Muscle of back (tissue), 11 donors: ENCODE results near the gene NYNRIN. TPM values are rescaled to one million over a fixed set of nuclear protein-coding genes. Genes with fewer than 3 reads are reported as not detected.
"Not testable (repeated sequence)": the region's sequence is repeated elsewhere in the genome, so short reads cannot be mapped to it uniquely, and the experiment has no call there.

ENCODE experiments used
- DNase-seq, 3 donors: peaks; one replicate each; pipeline versions ENCODE4 v3.0.0 to v3.0.0-alpha.2; 2013
- polyA plus RNA-seq, 10 donors: library from polyadenylated mRNA; unstranded; fragments of 120-200 nt; gene quantifications; one replicate each; pipeline ENCODE4 v1.2.1, GENCODE V29; 2013; ENCODE audit not compliant: insufficient read length in 10 of 10

The NYNRIN gene
- polyA plus RNA-seq, 10 donors = 23.9 to 40.6 (median 29.1) TPM

- DNase-seq = no peak
Observed at GRCh38 chr14:24441485-24441884, 42.7 kb downstream of the NYNRIN start.

DNA sequence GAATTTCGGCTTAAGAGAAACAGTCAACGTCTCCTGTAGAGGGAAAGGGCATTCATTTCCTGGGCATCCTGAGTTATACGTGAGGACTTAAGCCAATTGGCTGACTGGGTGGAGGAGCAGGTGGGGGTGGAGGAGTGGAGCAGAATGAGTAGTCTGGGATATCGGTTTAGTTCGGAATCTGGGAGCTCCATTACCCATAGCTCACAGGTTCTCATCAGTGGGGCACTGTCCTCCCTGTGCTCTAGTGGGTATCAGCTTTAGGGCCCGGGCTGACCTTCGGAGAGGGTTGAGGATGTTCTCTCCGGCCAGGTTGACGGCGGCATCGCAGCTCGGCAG lies 43.1 kb downstream of the NYNRIN start:
- no peak for DNase-seq

DNA sequence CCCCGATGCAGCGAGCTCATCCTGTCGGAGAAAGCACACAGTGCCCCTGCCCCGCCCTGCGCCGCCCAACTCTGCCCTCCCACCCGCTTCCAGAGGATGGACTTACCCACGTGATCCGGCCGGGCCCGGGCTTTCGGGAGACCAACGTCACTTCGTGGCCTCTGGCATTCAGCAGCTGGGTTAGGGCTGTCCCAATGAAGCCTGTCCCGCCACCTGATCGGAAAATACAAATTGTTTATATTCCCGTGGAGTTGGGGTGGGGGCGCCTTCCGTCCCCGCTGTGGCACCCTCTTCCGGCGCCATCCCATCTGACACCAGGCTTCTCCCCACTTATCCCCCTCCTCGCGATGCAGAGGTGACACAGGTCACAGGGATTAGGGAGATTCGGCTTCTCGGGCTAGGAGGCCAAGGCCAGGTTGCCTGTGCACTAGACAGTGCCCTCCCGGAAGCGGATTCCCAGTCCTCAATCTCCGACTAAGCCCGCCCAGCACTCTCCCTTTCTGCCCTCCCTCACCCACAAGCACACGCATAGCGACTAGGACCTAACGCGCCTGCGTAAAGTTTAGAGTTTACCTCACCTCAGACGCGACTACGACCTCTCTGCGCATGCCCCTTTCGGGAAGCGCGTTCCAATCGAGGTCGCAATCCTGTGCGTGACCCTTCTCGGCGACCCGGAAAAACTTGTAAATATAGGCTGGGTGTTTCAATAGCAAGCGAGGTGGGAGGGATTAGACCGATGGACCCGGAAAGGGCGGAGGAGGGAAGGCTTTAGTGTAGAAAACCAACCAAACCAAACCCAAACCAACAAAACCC lies 43.6 kb downstream of the NYNRIN start, which contains the start of gene SDR39U1:
Gene SDR39U1 (minus strand): TSS at position 537 of the 813 bp plus-strand sequence. CDS start 7 bp downstream, at position 530.
- peak; percentile 99 to 100 (median 100) for DNase-seq

DNA sequence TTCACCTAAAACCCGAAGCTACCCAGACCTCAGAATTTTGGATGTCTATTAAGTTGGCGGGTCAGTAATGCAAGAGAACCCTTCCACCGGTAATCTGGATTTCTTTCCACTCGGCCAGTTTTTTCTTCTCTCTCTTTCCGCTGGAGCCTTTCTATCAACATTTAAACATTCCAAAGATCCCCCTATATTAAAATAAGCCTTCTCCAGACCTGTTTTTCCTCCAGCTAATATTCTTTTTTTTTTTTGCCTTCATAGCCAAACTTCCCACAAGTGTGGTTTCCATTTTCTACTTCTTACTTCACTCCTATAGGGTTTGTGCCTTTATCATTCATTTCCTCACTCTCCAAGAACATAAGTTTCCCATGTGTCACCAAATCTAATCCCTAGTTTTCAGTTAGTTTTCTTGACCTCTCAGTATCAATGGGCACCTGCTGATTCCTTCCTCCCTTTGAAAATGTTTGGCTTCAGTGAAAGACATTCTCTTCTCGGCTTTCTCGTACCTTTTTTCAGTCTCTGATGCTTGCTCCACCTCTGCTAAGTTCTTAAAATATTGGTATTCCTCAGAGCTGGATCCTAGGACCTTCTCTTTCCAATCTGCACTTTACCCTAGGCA lies 44.4 kb downstream of the NYNRIN start:
- no peak for DNase-seq

DNA sequence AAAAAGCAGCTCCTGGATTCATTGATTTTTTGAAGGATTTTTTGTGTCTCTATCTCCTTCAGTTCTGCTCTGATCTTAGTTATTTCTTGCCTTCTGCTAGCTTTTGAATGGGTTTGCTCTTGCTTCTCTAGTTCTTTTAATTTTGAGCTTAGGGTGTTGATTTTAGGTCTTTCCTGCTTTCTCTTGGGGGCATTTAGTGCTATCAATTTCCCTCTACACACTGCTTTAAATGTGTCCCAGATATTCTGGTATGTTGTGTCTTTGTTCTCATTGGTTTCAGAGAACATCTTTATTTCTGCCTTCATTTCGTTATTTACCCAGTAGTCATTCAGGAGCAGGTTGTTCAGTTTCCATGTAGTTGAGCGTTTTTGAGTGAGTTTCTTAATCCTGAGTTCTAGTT lies 52.0 kb downstream of the NYNRIN start:
- DNase-seq = not testable (repeated sequence)

DNA sequence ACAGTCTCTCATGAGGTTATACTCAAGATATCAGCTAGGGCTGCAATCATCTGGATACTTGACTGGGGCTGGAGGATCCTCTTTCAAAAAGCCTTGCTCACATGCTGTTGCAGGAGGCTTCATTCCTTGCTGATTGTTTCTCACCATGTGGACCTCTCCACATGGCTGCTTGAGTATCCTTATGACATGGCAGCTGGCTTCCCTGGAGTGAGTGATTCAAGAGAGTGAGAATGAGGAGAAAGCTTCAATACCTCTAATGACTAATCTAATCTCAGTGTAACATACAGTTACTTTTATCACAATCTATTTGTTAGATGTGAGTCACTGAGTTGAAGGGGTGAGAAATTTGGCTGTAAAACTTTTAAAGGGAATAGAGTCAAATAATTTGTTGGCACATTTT lies 58.2 kb downstream of the NYNRIN start:
- no peak for DNase-seq

- DNase-seq = peak in 1 of 3 donors; percentile 21
Observed at GRCh38 chr14:24458736-24459135, 59.9 kb downstream of the NYNRIN start.

- DNase-seq = no peak
Observed at GRCh38 chr14:24459331-24459730, 60.5 kb downstream of the NYNRIN start.

GRCh38 chr14:24461336-24461735 lies 62.5 kb downstream of the NYNRIN start:
- DNase-seq = no peak

DNA sequence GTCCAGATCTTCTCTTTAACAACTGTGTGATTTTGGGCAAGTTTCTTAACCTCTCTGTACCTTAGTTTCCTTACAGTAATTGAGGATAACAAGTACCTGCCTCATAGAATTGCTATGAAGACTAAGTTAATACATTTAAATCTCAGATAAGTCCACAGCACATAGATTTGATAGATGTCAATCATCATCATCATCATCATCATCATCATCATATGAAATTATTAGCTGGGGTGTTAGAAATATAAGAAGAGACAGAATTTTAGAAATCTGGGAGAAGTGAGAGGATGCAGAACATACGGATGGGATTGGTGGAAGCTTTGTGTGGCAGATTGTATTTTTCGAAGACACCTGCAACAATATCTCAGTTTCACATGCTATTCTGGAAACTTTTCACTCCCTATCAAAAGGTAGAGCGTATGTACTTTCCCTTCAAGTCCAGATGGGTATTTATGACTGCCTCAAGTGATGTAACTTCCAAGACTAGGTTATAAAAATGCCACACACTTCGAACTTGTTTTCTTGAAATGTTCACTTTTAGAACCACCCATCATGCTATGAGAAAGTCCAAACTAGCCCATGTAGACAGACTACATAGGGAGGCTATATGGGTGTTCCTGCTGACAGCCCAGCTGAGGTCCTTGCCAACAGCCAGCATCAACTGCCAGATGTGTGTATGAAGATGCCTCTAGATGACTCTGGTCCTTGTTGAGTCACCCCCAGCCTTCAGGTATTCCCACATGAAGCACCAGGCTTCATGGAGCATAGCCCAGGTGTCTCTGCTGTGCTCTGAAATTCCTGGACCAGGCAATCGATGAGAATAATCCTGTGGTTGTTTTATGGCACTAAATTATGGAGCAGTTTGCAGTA lies 64.4 kb downstream of the NYNRIN start:
- DNase-seq = no peak

- DNase-seq = no peak
Observed at GRCh38 chr14:24463884-24464785, 65.3 kb downstream of the NYNRIN start.

DNA sequence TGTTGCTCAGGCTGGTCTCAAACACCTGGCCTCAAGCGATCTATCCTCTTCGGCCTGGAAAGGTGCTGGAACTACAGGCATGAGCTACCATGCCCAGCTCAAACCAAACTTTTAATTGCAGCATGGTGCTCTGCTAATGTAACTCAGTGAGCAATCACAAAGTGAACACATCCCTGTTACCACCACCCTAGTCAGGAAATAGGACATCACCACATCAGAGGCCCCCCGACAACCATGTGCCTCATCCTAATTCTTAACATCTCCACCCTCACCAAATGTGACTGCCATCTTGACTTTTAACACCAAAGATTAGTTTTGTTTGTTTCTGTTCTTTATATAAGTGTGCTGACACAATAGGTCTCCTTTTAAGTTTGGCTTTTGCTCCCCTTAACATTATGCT lies 66.6 kb downstream of the NYNRIN start:
- no peak for DNase-seq

DNA sequence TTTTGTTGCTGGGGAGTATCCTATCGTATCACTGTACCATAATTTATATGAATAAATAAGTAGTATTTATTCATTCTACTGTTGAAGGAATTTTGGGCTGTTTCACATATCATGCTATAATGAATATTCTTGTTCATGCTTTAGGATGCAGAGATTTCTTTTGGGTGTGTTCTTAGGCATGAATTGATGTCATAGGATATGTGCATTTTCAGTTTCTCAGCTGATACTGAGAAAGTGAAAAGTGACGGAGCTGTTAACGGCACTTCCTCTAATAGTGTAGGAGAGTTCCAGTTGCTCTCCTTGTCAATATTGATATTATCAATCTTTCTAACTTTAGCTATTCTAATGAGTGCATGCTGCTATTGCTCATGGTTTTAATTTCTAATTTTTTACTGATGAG lies 67.0 kb downstream of the NYNRIN start:
- no peak for DNase-seq

Other genes with a start within 250 kb of the NYNRIN start
- gene IRF9, start 237.7 kb upstream of the NYNRIN start, polyA plus RNA-seq = 10 to 100 TPM; 23.8 to 36.0 (median 28.2) TPM
- 10 to 100 TPM in 6 of 10 donors, 1 to 10 TPM in 4; 5.7 to 11.6 (median 10.7) TPM for gene REC8, start 226.9 kb upstream of the NYNRIN start, polyA plus RNA-seq
- 10 to 100 TPM; 21.5 to 31.8 (median 26.6) TPM for gene IPO4, start 210.2 kb upstream of the NYNRIN start, polyA plus RNA-seq
- 10 to 100 TPM; 11.2 to 25.1 (median 17.6) TPM for gene TM9SF1, start 203.6 kb upstream of the NYNRIN start, polyA plus RNA-seq
- 1 to 10 TPM; 1.8 to 8.7 (median 2.8) TPM for gene TSSK4, start 193.3 kb upstream of the NYNRIN start, polyA plus RNA-seq
- gene CHMP4A, start 185.5 kb upstream of the NYNRIN start, polyA plus RNA-seq = 10 to 100 TPM; 26.0 to 44.1 (median 34.5) TPM
- 10 to 100 TPM in 1 of 10 donors, 1 to 10 TPM in 9; 6.1 to 10.2 (median 8.0) TPM for gene MDP1, start 182.9 kb upstream of the NYNRIN start, polyA plus RNA-seq
- gene NEDD8, start 166.6 kb upstream of the NYNRIN start, polyA plus RNA-seq = 100 to 1,000 TPM; 168 to 226 (median 186) TPM
- 10 to 100 TPM; 41.5 to 57.6 (median 50.7) TPM for gene GMPR2, start 166.1 kb upstream of the NYNRIN start, polyA plus RNA-seq
- 10 to 100 TPM; 33.5 to 43.0 (median 41.5) TPM for gene TINF2, start 156.4 kb upstream of the NYNRIN start, polyA plus RNA-seq
- gene TGM1, start 135.8 kb upstream of the NYNRIN start, polyA plus RNA-seq = 1 to 10 TPM in 7 of 10 donors, under 1 TPM in 3; 0.82 to 3.9 (median 1.3) TPM
- 10 to 100 TPM in 9 of 10 donors, 1 to 10 TPM in 1; 10.0 to 20.1 (median 13.3) TPM for gene RABGGTA, start 127.4 kb upstream of the NYNRIN start, polyA plus RNA-seq
- 10 to 100 TPM; 10.9 to 21.2 (median 17.0) TPM for gene DHRS1, start 99.2 kb upstream of the NYNRIN start, polyA plus RNA-seq
- gene NOP9, start 99.2 kb upstream of the NYNRIN start, polyA plus RNA-seq = 10 to 100 TPM; 18.6 to 24.6 (median 20.0) TPM
- 10 to 100 TPM in 7 of 10 donors, 1 to 10 TPM in 3; 8.3 to 15.5 (median 12.0) TPM for gene CIDEB, start 91.0 kb upstream of the NYNRIN start, polyA plus RNA-seq
- gene LTB4R2, start 88.9 kb upstream of the NYNRIN start, polyA plus RNA-seq = 1 to 10 TPM; 1.4 to 3.4 (median 2.7) TPM
- gene LTB4R, start 87.5 kb upstream of the NYNRIN start, polyA plus RNA-seq = 1 to 10 TPM; 2.2 to 6.7 (median 3.6) TPM
- 10 to 100 TPM in 6 of 10 donors, 1 to 10 TPM in 4; 8.5 to 23.7 (median 14.3) TPM for gene ADCY4, start 63.9 kb upstream of the NYNRIN start, polyA plus RNA-seq
- 1 to 10 TPM in 8 of 10 donors, under 1 TPM in 2; 0.78 to 2.3 (median 1.8) TPM for gene RIPK3, start 59.0 kb upstream of the NYNRIN start, polyA plus RNA-seq
- gene NFATC4, start 30.8 kb upstream of the NYNRIN start, polyA plus RNA-seq = 10 to 100 TPM; 34.0 to 69.3 (median 44.5) TPM
- 1 to 10 TPM; 1.4 to 3.4 (median 2.0) TPM for gene CBLN3, start 30.7 kb downstream of the NYNRIN start, polyA plus RNA-seq
- gene KHNYN, start 31.0 kb downstream of the NYNRIN start, polyA plus RNA-seq = 10 to 100 TPM; 29.0 to 41.0 (median 34.7) TPM
- gene SDR39U1, start 43.8 kb downstream of the NYNRIN start, polyA plus RNA-seq = 10 to 100 TPM; 36.4 to 55.6 (median 47.6) TPM
- under 1 TPM in 2 of 10 donors, not detected in 8; 0.14 to 0.34 TPM for gene CMA1, start 109.3 kb downstream of the NYNRIN start, polyA plus RNA-seq
- 1 to 10 TPM in 7 of 10 donors, under 1 TPM in 3; 0.73 to 3.1 (median 1.5) TPM for gene CTSG, start 177.2 kb downstream of the NYNRIN start, polyA plus RNA-seq
- gene GZMH, start 210.7 kb downstream of the NYNRIN start, polyA plus RNA-seq = under 1 TPM in 4 of 10 donors, not detected in 6; 0.19 to 0.99 (median 0.56) TPM
- under 1 TPM in 8 of 10 donors, not detected in 2; 0.24 to 0.85 (median 0.36) TPM for gene GZMB, start 235.2 kb downstream of the NYNRIN start, polyA plus RNA-seq